HG02610 (cell line): ENCODE results near the gene TEKTIP1.
"Not testable (repeated sequence)": the region's sequence is repeated elsewhere in the genome, so short reads cannot be mapped to it uniquely, and the experiment has no call there.

Experiments
- ATAC-seq: cut with Tn5 transposase; IDR thresholded peaks from one replicate; pipeline ENCODE4 v1.9.1; 2021; ENCODE audit warnings: mild to moderate bottlenecking, moderate library complexity; ENCODE audit not compliant: unreplicated experiment

Gene TEKTIP1

GRCh38 chr19:3507371-3508120, 31.4 kb upstream of the TEKTIP1 start:
- no peak for ATAC-seq

- not testable (repeated sequence) for ATAC-seq
Measured at GRCh38 chr19:3508121-3508661, 30.8 kb upstream of the TEKTIP1 start.

- no peak for ATAC-seq
Measured at GRCh38 chr19:3508771-3509535, 30.0 kb upstream of the TEKTIP1 start.

- no peak for ATAC-seq
Measured at GRCh38 chr19:3509566-3509989, 29.4 kb upstream of the TEKTIP1 start.

- ATAC-seq: no peak
Measured at GRCh38 chr19:3510727-3511126, 28.2 kb upstream of the TEKTIP1 start.

- no peak for ATAC-seq
Measured at GRCh38 chr19:3511506-3512251, 27.3 kb upstream of the TEKTIP1 start.

- no peak for ATAC-seq
Measured at GRCh38 chr19:3512562-3513228, 26.3 kb upstream of the TEKTIP1 start.

- ATAC-seq: no peak
Measured at GRCh38 chr19:3513229-3514140, 25.5 kb upstream of the TEKTIP1 start.

GRCh38 chr19:3514930-3515329, 24.0 kb upstream of the TEKTIP1 start:
- no peak for ATAC-seq

GRCh38 chr19:3515891-3516422, 23.0 kb upstream of the TEKTIP1 start:
- no peak for ATAC-seq

GRCh38 chr19:3516675-3517207, 22.2 kb upstream of the TEKTIP1 start:
- ATAC-seq: no peak

- ATAC-seq: no peak
Measured at GRCh38 chr19:3517638-3518037, 21.3 kb upstream of the TEKTIP1 start.

- no peak for ATAC-seq
Measured at GRCh38 chr19:3518255-3518654, 20.7 kb upstream of the TEKTIP1 start.

- ATAC-seq: no peak
Measured at GRCh38 chr19:3518659-3519058, 20.3 kb upstream of the TEKTIP1 start.

GRCh38 chr19:3519126-3519525, 19.8 kb upstream of the TEKTIP1 start:
- ATAC-seq: no peak

- ATAC-seq: no peak
Measured at GRCh38 chr19:3520166-3521103, 18.5 kb upstream of the TEKTIP1 start.

GRCh38 chr19:3521104-3521445, 17.9 kb upstream of the TEKTIP1 start:
- no peak for ATAC-seq
